HT1080 (cell line): ENCODE data around the gene RCBTB1. TPM values are rescaled to one million over a fixed set of nuclear protein-coding genes. Genes with fewer than 3 reads are reported as not detected.
"Not testable (repeated sequence)": the region's sequence is repeated elsewhere in the genome, so short reads cannot be mapped to it uniquely, and the experiment has no call there.

Experiments used
- DNase-seq: peaks from one replicate; pipeline ENCODE4 v3.0.0-alpha.2; 2015; ENCODE audit warnings: low read depth
- total RNA-seq: library from RNA; depleted of rRNA; stranded (reverse); fragments of >200 nt; shearing (Covaris generic); gene quantifications from 2 replicates; pipeline ENCODE4 v1.2.3, GENCODE V29; 2014; rRNA removed

Gene RCBTB1
- total RNA-seq, 1 experiment from 2014 or later, result 8.0 TPM

GRCh38 chr13:49524740-49525501 lies 60.4 kb downstream of the RCBTB1 start:
- DNase-seq, result no peak

GRCh38 chr13:49521224-49521623 lies 64.1 kb downstream of the RCBTB1 start:
- DNase-seq, result no peak

- no peak for DNase-seq
These were observed 67.9 kb downstream of the RCBTB1 start for GRCh38 chr13:49517461-49517860.

GRCh38 chr13:49516467-49516866 lies 68.9 kb downstream of the RCBTB1 start:
- DNase-seq, result no peak

- DNase-seq, result no peak
These were observed 72.8 kb downstream of the RCBTB1 start for GRCh38 chr13:49512578-49512977.

GRCh38 chr13:49503951-49504350 lies 81.4 kb downstream of the RCBTB1 start:
- no peak for DNase-seq

- DNase-seq, result no peak
These were observed 82.4 kb downstream of the RCBTB1 start for GRCh38 chr13:49502954-49503353.

GRCh38 chr13:49499889-49500660 lies 85.3 kb downstream of the RCBTB1 start:
- peak; percentile 64 for DNase-seq

GRCh38 chr13:49498206-49498605 lies 87.2 kb downstream of the RCBTB1 start:
- DNase-seq, result no peak

GRCh38 chr13:49497272-49497671 lies 88.1 kb downstream of the RCBTB1 start:
- no peak for DNase-seq

GRCh38 chr13:49496837-49497236 lies 88.5 kb downstream of the RCBTB1 start:
- not testable (repeated sequence) for DNase-seq

- DNase-seq, result peak; percentile 59
These were observed 89.3 kb downstream of the RCBTB1 start, which contains the start of gene PHF11 for GRCh38 chr13:49495783-49496762. TSS of gene PHF11 (plus strand) at chr13:49495953. CDS start at chr13:49496002, 49 bp downstream.

GRCh38 chr13:49494645-49495044 lies 90.7 kb downstream of the RCBTB1 start:
- no peak for DNase-seq

GRCh38 chr13:49488563-49488962 lies 96.8 kb downstream of the RCBTB1 start:
- DNase-seq, result no peak

Other genes with a start within 250 kb of the RCBTB1 start
- gene CAB39L, start 141.5 kb downstream of the RCBTB1 start, total RNA-seq, result 1.5 and 2.1 TPM in 2 replicates
- gene SETDB2, start 141.3 kb downstream of the RCBTB1 start, total RNA-seq, result 4.2 and 5.1 TPM in 2 replicates
- 3.3 and 4.8 TPM in 2 replicates for gene PHF11, start 89.6 kb downstream of the RCBTB1 start, total RNA-seq
- gene ARL11, start 42.9 kb upstream of the RCBTB1 start, total RNA-seq, result not detected in 2 replicates
- gene EBPL, start 105.9 kb upstream of the RCBTB1 start, total RNA-seq, result 147 and 152 TPM in 2 replicates
- gene KPNA3, start 207.1 kb upstream of the RCBTB1 start, total RNA-seq, result 29.0 and 42.8 TPM in 2 replicates